Epidermal melanocyte (primary cell): ENCODE results near the gene ACYP2.

Experiments
- DNase-seq: peaks from one replicate; pipeline ENCODE4 v3.0.0; 2011; ENCODE audit warnings: low spot score; ENCODE audit not compliant: insufficient read length

Gene ACYP2

GRCh38 chr2:54149638-54150441 lies 34.4 kb downstream of the ACYP2 start:
- no peak for DNase-seq

GRCh38 chr2:54158311-54158710 lies 42.9 kb downstream of the ACYP2 start:
- no peak for DNase-seq

- DNase-seq = no peak
These were observed 46.4 kb downstream of the ACYP2 start for GRCh38 chr2:54161660-54162424.

- DNase-seq = no peak
These were observed 48.7 kb downstream of the ACYP2 start for GRCh38 chr2:54164106-54164505.

- no peak for DNase-seq
These were observed 50.8 kb downstream of the ACYP2 start for GRCh38 chr2:54166121-54166773.

- DNase-seq = peak; percentile 34
These were observed 61.2 kb downstream of the ACYP2 start for GRCh38 chr2:54176577-54176976.

- no peak for DNase-seq
These were observed 67.9 kb downstream of the ACYP2 start for GRCh38 chr2:54183281-54183680.

- DNase-seq = no peak
These were observed 68.6 kb downstream of the ACYP2 start for GRCh38 chr2:54183972-54184371.

- no peak for DNase-seq
These were observed 69.7 kb downstream of the ACYP2 start for GRCh38 chr2:54185105-54185504.

- no peak for DNase-seq
These were observed 71.9 kb downstream of the ACYP2 start for GRCh38 chr2:54187331-54187730.

GRCh38 chr2:54189539-54189938 lies 74.1 kb downstream of the ACYP2 start:
- DNase-seq = no peak

GRCh38 chr2:54191361-54192135 lies 76.1 kb downstream of the ACYP2 start:
- no peak for DNase-seq

- DNase-seq = no peak
These were observed 79.6 kb downstream of the ACYP2 start for GRCh38 chr2:54194761-54195750.

GRCh38 chr2:54196646-54197045 lies 81.2 kb downstream of the ACYP2 start:
- DNase-seq = no peak

- DNase-seq = no peak
These were observed 89.1 kb downstream of the ACYP2 start for GRCh38 chr2:54204476-54204875.

- no peak for DNase-seq
These were observed 91.2 kb downstream of the ACYP2 start for GRCh38 chr2:54206596-54206995.

GRCh38 chr2:54207666-54208195 lies 92.3 kb downstream of the ACYP2 start:
- DNase-seq = no peak

GRCh38 chr2:54208364-54209240 lies 93.2 kb downstream of the ACYP2 start:
- no peak for DNase-seq

- DNase-seq = no peak
These were observed 94.0 kb downstream of the ACYP2 start for GRCh38 chr2:54209379-54209778.
